OCI-LY3 (cell line): Measurements from ENCODE around the gene KCNRG.

ENCODE experiments used
- EZH2phosphoT487 ChIP-seq: fragments of 200-600 bp; shearing (Covaris generic); IDR thresholded peaks from 2 replicates; pipeline ENCODE4 v1.6.1; 2018; ENCODE audit warnings: antibody characterized with exemption, mixed run types, low read depth
- TF ChIP-seq, protein P1 (sequence below): fragments of 200-600, 300-600 bp; sonication (generic); IDR thresholded peaks from 2 replicates; pipeline ENCODE4 v1.5.1; 2014; ENCODE audit warnings: antibody characterized with exemption, low read length, low read depth

DNA sequence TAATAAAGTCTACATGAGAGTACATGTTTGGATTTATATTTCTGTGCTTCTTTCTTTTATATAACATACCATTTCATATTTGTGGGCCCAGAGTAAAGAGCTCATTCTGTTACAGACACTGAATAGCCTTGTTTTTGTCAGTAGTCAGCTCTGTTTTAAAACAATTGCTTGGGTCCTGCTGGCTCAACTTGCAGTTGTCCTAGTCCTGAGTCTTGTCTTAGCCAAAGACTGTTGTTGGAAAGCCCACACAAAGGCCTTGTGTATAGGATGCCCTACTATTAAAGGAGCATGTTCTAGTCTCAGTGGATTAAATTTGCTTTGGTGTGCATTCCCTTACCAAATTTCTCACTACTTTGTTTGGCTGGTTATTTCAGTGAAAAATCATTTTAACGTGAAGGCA lies 3.8 kb upstream of the KCNRG start:
- TF ChIP-seq, protein P1, sequence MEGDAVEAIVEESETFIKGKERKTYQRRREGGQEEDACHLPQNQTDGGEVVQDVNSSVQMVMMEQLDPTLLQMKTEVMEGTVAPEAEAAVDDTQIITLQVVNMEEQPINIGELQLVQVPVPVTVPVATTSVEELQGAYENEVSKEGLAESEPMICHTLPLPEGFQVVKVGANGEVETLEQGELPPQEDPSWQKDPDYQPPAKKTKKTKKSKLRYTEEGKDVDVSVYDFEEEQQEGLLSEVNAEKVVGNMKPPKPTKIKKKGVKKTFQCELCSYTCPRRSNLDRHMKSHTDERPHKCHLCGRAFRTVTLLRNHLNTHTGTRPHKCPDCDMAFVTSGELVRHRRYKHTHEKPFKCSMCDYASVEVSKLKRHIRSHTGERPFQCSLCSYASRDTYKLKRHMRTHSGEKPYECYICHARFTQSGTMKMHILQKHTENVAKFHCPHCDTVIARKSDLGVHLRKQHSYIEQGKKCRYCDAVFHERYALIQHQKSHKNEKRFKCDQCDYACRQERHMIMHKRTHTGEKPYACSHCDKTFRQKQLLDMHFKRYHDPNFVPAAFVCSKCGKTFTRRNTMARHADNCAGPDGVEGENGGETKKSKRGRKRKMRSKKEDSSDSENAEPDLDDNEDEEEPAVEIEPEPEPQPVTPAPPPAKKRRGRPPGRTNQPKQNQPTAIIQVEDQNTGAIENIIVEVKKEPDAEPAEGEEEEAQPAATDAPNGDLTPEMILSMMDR = no peak
- TF ChIP-seq EZH2phosphoT487 = no peak
